HL-60 (cell line): ENCODE results near the gene SLC9C1.

Experiments
- CTCF ChIP-seq: IDR thresholded peaks from one replicate; pipeline ENCODE4 v1.5.1; 2011; ENCODE audit warnings: low read length, control low read depth, inconsistent platforms; ENCODE audit not compliant: insufficient read depth
- POLR2AphosphoS5 ChIP-seq: IDR thresholded peaks from 2 replicates; pipeline ENCODE4 v1.6.1; 2012; ENCODE audit warnings: low read depth
- REST ChIP-seq: IDR thresholded peaks from 2 replicates; pipeline ENCODE4 v1.6.1; 2012; ENCODE audit warnings: low read depth; ENCODE audit not compliant: insufficient replicate concordance

- TF ChIP-seq REST = no peak
- TF ChIP-seq CTCF = no peak
- no peak for TF ChIP-seq POLR2AphosphoS5
Observed at GRCh38 chr3:112140584-112140983, 153.4 kb downstream of the SLC9C1 start.
